Central memory CD8-positive, alpha-beta T cell (primary cell): ENCODE data around the gene KAT2A.
A peak's percentile ranks its signal among the peaks of the same experiment; 100 is the strongest.

ENCODE experiments used
- ATAC-seq: fragments of 150-1000 bp; cut with Tn5 transposase; replicated peaks from 2 replicates; pipeline ENCODE4 v1.10.0; 2022; ENCODE audit warnings: mild to moderate bottlenecking, moderate FRiP score, moderate number of reproducible peaks; ENCODE audit not compliant: poor library complexity, severe bottlenecking; ENCODE audit errors: extremely low read depth
- DNase-seq, 2 donors: peaks; one replicate each; pipeline ENCODE4 v3.0.0; 2021; ENCODE audit warnings: low spot score in 2 of 2
- H3K27ac Mint-ChIP-seq: one replicate; pipeline ENCODE4 v1.8.0; 2022; ENCODE audit warnings: low read depth, mild to moderate bottlenecking, moderate library complexity, mixed read lengths
- H3K27me3 Mint-ChIP-seq: one replicate; pipeline ENCODE4 v1.8.0; 2022; ENCODE audit warnings: mixed read lengths
- H3K36me3 Mint-ChIP-seq: one replicate; pipeline ENCODE4 v1.8.0; 2022; ENCODE audit warnings: mild to moderate bottlenecking, moderate library complexity, mixed read lengths; ENCODE audit not compliant: insufficient read depth
- H3K4me1 Mint-ChIP-seq: one replicate; pipeline ENCODE4 v1.8.0; 2022; ENCODE audit warnings: mixed read lengths
- H3K4me3 Mint-ChIP-seq: one replicate; pipeline ENCODE4 v1.8.0; 2022; ENCODE audit warnings: mild to moderate bottlenecking, moderate library complexity, mixed read lengths
- H3K9me3 Mint-ChIP-seq: one replicate; pipeline ENCODE4 v1.8.0; 2022; ENCODE audit warnings: mixed read lengths

KAT2A gene

DNA sequence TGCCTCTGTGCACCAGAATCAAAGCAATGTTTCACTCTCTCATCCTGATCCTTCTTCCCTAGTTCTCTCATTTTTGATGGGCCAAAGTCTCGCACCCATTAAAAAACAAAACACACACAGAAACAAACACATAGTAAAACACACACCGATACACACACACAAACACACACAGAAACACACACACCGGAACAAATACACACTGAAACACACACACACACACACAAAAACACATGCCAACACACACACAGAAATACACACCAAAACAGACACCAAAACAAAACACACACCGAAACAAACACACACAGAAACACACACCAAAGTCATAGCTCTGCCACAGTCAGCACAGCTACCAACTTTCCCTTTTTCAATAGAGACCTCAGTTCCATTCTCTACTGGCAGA lies 10.1 kb upstream of the KAT2A start:
- DNase-seq = no peak
- no peaks in the 10 kb centered on the region for H3K27me3 Mint-ChIP-seq
- H3K36me3 Mint-ChIP-seq = peaks cover 47% of the 10 kb centered on the region
- peaks cover 38% of the 10 kb centered on the region for H3K4me1 Mint-ChIP-seq
- H3K9me3 Mint-ChIP-seq = no peaks in the 10 kb centered on the region
- H3K27ac Mint-ChIP-seq = peak overlapping the region; percentile 68
- no peak overlapping the region for H3K4me3 Mint-ChIP-seq
- ATAC-seq = no peak

DNA sequence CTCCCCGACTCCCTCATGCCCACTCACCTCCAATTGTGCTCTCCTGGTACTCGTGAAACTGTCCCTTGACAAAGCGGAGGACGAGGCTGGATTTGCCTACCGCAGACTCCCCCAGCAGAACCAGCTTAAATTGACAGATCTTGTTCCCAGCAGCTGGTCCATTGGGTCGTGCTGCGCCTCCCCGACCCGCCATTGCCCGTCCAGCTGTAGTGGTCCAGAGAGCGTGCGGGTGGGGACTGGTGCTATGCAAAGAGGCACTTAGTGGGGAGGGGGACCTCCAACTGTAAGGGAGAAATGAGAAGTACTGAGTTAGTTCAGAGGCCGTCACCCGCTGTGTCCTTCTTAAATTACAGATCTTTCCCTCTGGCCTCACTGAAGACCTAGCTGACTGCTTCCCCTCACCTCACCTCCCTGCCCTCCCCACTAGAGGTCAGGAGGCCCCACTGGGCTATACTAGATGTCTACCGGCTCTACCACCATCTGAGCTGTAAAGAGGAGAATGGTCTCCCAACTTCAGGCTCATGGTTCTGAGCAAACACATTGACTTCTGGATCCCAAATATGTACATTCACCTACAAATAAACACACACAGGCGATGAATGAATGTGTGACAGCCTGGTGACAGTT lies 9.3 kb upstream of the KAT2A start:
- H3K9me3 Mint-ChIP-seq = no peaks in the 10 kb centered on the region
- no peaks in the 10 kb centered on the region for H3K27me3 Mint-ChIP-seq
- ATAC-seq = no peak
- peak overlapping the region; percentile 68 for H3K27ac Mint-ChIP-seq
- peaks cover 30% of the 10 kb centered on the region for H3K4me1 Mint-ChIP-seq
- no peak for DNase-seq
- H3K36me3 Mint-ChIP-seq = peaks cover 51% of the 10 kb centered on the region
- H3K4me3 Mint-ChIP-seq = no peak overlapping the region

DNA sequence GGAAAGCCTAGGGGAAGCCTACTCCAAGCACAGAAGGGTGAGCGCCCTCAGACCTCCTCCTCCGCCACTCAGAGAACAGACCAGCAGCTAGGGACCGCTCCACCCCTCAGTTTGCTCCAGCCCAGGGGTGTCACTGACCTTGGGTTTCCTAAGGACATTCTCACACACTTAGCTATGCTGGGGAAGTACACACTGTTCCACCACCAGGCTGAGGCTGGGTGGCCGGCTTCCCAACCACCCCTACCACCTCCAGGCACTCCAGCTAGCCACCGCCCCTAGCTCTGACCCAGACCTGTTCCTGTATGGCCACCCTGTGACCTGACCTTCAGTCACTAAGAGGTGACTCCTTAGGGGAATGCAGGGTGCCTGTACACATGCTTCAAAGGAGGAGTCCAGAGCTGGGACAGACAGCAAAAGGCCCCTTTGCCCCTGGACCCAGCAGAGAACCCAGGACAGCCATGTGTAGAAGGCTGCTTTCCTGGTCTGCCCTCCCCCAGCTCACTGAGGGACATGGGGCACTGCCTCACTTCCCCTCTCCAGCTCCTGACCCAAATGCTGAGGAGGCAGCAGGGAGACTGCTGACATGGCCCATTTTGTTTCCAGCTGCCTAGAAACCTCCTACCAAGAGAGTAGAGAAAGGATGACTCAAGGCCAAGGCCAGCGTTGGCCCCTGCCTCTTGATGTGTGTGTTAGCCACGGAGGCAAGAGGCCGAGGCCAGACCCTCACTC lies 8.1 kb upstream of the KAT2A start:
- Mint-ChIP-seq H3K36me3 (peaks cover 60% of the 10 kb centered on the region), H3K9me3 (no peaks in the 10 kb centered on the region), H3K4me3 (no peak overlapping the region), H3K27me3 (no peaks in the 10 kb centered on the region), H3K4me1 (peaks cover 28% of the 10 kb centered on the region), H3K27ac (no peak overlapping the region)
- ATAC-seq (no peak), DNase-seq (no peak)

DNA sequence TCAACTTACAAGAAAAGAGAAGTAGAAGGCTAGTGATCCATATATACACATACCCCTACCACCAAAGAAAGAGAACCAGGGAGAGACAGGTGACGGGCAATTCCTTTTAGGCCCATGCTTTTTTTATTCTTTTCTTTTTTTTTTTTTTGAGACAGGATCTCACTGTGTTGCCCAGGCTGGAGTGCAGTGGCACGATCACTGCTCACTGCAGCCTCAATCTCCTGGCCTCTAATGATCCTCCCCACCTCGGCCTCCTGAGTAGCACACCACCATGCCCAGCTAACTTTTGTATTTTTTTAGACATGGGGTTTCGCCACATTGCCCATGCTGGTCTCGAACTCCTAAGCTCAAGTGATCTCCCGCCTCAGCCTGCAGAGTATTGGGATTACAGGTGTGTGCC lies 6.2 kb upstream of the KAT2A start:
- Mint-ChIP-seq H3K27me3 (no peaks in the 10 kb centered on the region), H3K9me3 (no peaks in the 10 kb centered on the region), H3K4me3 (no peak overlapping the region), H3K36me3 (peaks cover 62% of the 10 kb centered on the region), H3K27ac (no peak overlapping the region), H3K4me1 (peaks cover 13% of the 10 kb centered on the region)
- no peak for DNase-seq
- no peak for ATAC-seq

DNA sequence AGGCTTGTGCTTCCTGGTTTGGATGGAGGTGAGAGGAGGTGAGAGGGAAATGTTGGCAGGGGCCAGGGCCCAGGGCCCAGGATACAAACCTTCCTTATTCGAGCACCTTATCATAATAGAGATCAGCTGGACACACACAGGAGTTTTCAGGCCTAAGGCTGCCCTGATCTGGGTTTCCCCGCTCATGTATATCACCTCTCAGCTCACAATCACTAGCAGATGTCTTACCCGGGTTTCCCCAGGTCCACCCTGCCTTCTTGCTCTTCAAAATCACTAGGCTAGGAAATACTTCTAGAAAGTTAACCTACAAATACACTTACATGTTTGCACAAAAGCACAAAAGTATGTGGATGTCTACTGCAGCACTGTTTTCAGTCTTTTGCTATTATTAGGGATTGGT lies 5.7 kb upstream of the KAT2A start:
- no peaks in the 10 kb centered on the region for H3K9me3 Mint-ChIP-seq
- H3K36me3 Mint-ChIP-seq = peaks cover 62% of the 10 kb centered on the region
- H3K27ac Mint-ChIP-seq = no peak overlapping the region
- ATAC-seq = no peak
- H3K4me1 Mint-ChIP-seq = peaks cover 12% of the 10 kb centered on the region
- H3K4me3 Mint-ChIP-seq = no peak overlapping the region
- DNase-seq = no peak
- no peaks in the 10 kb centered on the region for H3K27me3 Mint-ChIP-seq

DNA sequence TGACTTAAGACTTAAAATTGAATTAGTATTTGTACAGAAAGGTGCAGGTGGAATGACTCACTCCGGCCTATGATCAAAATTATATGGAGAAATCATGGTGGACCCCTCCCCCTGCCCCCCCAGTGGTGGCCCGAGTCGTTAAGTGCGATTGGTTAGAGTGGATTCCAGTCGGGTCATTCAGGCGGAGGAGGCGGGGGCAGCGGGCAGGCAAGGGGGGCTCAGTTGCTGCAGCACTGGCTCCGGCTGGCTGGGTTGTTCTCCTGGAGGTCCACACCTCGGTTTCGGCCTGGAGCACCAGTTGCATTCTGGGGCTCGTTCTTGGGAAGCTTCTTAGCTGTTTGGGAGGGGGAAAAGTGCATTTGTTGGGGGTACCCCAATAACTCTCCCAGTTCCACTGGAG lies 4.4 kb upstream of the KAT2A start:
- H3K36me3 Mint-ChIP-seq = peaks cover 57% of the 10 kb centered on the region
- no peak overlapping the region for H3K27ac Mint-ChIP-seq
- H3K4me1 Mint-ChIP-seq = peaks cover 6% of the 10 kb centered on the region
- DNase-seq (no peak), ATAC-seq (no peak)
- H3K27me3 Mint-ChIP-seq = no peaks in the 10 kb centered on the region
- no peak overlapping the region for H3K4me3 Mint-ChIP-seq
- no peaks in the 10 kb centered on the region for H3K9me3 Mint-ChIP-seq

DNA sequence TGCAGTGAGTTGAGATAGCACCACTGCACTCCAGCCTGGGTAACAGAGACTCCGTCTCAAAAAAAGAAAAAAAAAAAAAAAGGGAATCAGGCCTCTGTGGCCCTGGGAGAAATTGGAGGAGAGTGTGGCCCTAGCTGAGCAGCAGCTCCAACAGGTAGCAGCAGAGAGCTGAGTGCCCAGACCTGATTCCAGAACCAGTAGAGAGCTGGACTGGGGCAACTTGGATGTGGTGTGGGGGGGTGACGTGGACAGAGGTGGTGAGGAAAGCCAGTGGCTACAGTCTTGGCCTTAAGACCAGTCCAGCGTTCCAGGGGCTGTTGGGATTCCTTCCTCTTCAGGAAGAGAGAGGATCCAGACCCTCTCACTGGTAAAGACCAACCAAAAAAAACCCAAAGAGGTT lies 3.1 kb upstream of the KAT2A start:
- ATAC-seq (no peak), DNase-seq (no peak)
- Mint-ChIP-seq H3K4me3 (no peak overlapping the region), H3K4me1 (peaks cover 12% of the 10 kb centered on the region), H3K9me3 (no peaks in the 10 kb centered on the region), H3K27ac (peak overlapping the region; percentile 51), H3K36me3 (peaks cover 46% of the 10 kb centered on the region), H3K27me3 (no peaks in the 10 kb centered on the region)

DNA sequence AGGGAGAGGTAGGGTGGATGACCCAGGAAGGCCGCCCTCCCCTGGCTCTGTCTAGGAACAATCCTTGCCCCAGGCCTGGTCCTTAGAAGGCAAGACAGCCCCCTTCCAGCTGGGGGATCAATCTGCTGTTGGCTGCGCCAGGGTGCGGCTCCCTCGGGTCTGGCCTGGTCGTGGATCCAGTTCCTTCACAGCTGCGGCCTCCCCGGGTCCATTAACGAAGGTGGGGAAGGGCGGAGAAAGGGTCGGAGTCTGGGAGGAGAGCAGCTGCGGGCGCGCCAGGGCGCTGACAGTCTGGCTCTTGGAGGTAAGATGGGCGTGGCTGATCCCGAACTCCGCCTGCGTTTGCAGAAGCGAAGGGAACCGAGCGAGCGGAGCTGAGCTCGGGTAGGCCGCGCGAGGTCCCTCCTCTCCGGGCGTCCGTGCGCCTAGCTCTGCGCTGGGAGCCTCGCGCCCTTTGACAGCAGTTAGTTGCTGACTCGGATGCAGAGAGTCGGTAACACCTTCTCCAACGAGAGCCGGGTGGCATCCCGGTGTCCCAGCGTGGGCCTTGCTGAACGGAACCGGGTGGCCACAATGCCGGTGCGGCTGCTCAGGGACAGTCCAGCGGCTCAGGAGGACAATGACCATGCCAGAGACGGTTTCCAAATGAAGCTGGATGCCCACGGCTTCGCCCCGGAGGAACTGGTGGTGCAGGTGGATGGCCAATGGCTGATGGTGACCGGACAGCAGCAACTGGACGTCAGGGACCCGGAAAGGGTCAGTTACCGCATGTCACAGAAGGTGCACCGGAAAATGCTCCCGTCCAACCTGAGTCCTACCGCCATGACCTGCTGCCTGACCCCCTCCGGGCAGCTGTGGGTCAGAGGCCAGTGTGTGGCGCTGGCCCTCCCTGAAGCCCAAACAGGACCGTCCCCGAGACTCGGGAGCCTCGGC lies 1.5 kb upstream of the KAT2A start, which contains the start of gene HSPB9:
TSS of gene HSPB9 (plus strand) at position 434 of the 933 bp plus-strand sequence. CDS start at position 481, 47 bp downstream.
- Mint-ChIP-seq H3K36me3 (peaks cover 34% of the 10 kb centered on the region), H3K27ac (peak within 1 kb of the TSS; percentile 73), H3K4me1 (peaks cover 20% of the 10 kb centered on the region), H3K27me3 (no peaks in the 10 kb centered on the region), H3K9me3 (no peaks in the 10 kb centered on the region), H3K4me3 (peak within 1 kb of the TSS; percentile 74)
- ATAC-seq (no peak), DNase-seq (no peak)

DNA sequence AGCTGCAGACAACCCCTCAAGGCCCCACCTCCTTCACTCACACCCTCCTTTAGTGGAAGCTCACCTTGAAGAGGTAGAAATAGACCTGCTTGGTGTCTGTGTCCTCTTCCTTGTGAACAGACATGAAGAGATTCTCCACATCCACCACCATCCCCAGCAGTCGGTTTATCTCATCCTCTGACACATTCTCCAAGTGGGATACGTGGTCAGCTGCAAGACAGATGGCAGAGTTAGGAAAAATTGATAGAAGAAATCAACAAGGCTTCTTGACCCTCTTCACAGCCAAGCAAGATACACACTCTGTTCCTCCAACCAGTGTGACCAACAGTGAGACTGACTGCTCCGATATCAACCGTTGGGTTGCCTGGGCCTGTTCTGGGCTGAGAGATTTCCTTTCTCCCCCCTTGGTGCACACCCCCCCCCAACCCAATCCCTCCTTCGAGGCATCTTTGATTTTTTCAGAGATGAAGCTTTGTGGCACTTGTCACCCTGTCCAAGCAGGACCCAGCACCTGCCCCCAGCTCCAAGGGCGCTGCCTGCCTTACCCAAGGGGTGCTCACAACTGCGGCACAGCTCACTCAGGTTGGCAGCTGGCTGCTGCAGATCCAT lies 902 bp downstream of the KAT2A start:
- H3K4me1 Mint-ChIP-seq = peaks cover 34% of the 10 kb centered on the region

DNA sequence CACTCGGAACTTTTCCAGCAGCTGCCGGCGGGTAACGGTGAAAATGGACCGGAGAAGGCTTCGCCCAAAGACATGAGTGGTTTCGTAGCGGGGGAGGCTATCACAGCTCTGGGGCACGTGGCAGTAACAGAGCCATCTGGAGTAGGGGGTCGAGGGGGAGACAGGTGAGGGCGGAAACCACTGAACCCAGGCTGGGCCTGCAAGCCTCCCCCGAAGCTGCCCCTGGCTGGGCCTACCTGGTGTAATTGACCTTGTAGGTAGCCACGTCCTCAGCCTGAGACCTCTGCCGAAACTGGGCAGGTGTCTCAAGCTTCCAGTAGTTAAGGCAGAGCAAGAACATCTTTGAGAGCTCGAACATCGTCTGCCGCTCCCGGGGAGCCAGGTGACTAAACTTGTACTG lies 1.9 kb downstream of the KAT2A start:
- Mint-ChIP-seq H3K27ac (no peak overlapping the region), H3K36me3 (peaks cover 10% of the 10 kb centered on the region), H3K4me3 (no peak overlapping the region), H3K4me1 (peaks cover 34% of the 10 kb centered on the region), H3K9me3 (no peaks in the 10 kb centered on the region), H3K27me3 (no peaks in the 10 kb centered on the region)
- no peak for ATAC-seq
- no peak for DNase-seq

More for the DNA sequence above, 902 bp downstream of the KAT2A start:
- Mint-ChIP-seq H3K27me3 (no peaks in the 10 kb centered on the region), H3K36me3 (peaks cover 14% of the 10 kb centered on the region), H3K4me3 (peak overlapping the region; percentile 74), H3K27ac (no peak overlapping the region), H3K9me3 (no peaks in the 10 kb centered on the region)
- ATAC-seq (no peak), DNase-seq (no peak)

DNA sequence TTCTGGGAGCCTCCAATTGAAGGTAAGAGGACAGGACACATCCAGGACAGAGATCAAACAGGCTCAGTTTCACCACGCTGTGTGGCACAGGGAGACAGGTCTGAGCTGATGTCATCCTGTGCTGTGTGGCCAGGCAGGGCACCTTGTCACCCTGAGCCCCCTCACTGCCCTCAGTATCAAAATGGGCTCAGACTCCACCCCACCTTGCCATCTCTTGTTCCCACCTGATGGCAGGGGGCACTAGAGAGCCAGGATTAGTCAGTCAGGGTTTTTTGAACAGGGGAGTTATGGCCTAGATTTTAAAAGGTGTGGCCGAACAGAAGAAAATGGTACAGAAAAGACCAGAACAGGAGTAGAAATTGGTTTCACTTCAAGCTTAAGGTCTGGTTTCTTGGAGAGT lies 2.6 kb downstream of the KAT2A start:
- ATAC-seq (no peak), DNase-seq (no peak)
- Mint-ChIP-seq H3K27me3 (no peaks in the 10 kb centered on the region), H3K4me1 (peaks cover 34% of the 10 kb centered on the region), H3K9me3 (no peaks in the 10 kb centered on the region), H3K36me3 (peaks cover 8% of the 10 kb centered on the region), H3K4me3 (peak overlapping the region; percentile 12), H3K27ac (no peak overlapping the region)

DNA sequence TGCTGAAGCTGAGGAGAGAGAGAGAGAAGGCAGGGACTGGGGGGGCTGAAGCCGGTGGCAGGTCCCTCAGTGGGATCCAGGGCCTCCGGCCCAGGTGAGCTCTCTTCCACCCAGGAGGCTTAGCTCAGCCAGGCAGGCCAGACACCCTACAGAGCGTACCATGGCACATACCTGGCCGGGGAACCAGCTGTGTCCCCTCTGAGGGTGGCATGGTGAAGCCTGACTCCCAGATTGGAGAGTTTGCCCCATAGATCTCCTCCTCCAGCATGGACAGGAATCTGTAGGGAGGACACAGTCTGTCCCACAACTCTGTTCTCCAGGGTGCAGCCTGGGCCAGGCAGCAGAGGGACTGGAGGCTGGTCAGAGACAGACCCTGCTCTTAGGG lies 3.0 kb downstream of the KAT2A start:
- Mint-ChIP-seq H3K9me3 (no peaks in the 10 kb centered on the region), H3K27ac (no peak overlapping the region), H3K4me3 (peak overlapping the region; percentile 12), H3K36me3 (peaks cover 8% of the 10 kb centered on the region), H3K27me3 (no peaks in the 10 kb centered on the region), H3K4me1 (peaks cover 34% of the 10 kb centered on the region)
- ATAC-seq = no peak
- DNase-seq = no peak
